H1 (cell line): ENCODE measurements around the gene MIA3.

Source experiments
- ATF3 ChIP-seq: IDR thresholded peaks from 2 replicates; pipeline ENCODE4 v1.6.1; 2011; ENCODE audit warnings: low read depth, mild to moderate bottlenecking, low read length; ENCODE audit not compliant: insufficient read depth
- CBX8 ChIP-seq: fragments of 300-800, 300-1000 bp; sonication (generic); IDR thresholded peaks from 2 replicates; pipeline ENCODE4 v1.7.1; 2016; ENCODE audit warnings: low read depth, low read length, borderline replicate concordance
- CEBPB ChIP-seq: IDR thresholded peaks from 2 replicates; pipeline ENCODE4 v1.6.1; 2012; ENCODE audit warnings: low read depth, low read length
- CHD2 ChIP-seq: IDR thresholded peaks from 2 replicates; pipeline ENCODE4 v1.6.1; 2012; ENCODE audit warnings: low read length, improper control_type of control experiment
- EP300 ChIP-seq, 2 experiments: IDR thresholded peaks; 1 replicate in 1 of 2; 2 replicates in 1 of 2; pipeline ENCODE4 v1.6.1; 2011 to 2012; ENCODE audit warnings: low read depth in 2 of 2, low read length in 2 of 2, mild to moderate bottlenecking in 2 of 2, borderline replicate concordance in 1 of 2, inconsistent platforms in 1 of 2, moderate library complexity in 1 of 2
- EZH2 ChIP-seq: fragments of 200-600 bp; sonication (generic); IDR thresholded peaks from 2 replicates; pipeline ENCODE4 v1.7.1; 2012; ENCODE audit warnings: low read depth, mild to moderate bottlenecking, moderate library complexity, low read length, inconsistent platforms; ENCODE audit not compliant: severe bottlenecking
- JUN ChIP-seq: IDR thresholded peaks from 2 replicates; pipeline ENCODE4 v1.6.1; 2011; ENCODE audit warnings: low read depth, mild to moderate bottlenecking, improper control_type of control experiment, low read length
- MAX ChIP-seq: IDR thresholded peaks from 2 replicates; pipeline ENCODE4 v1.6.1; 2012; ENCODE audit warnings: inconsistent platforms
- POLR2A ChIP-seq, 2 experiments: IDR thresholded peaks; 1 replicate in 1 of 2; 2 replicates in 1 of 2; pipeline ENCODE4 v1.6.1; 2011; ENCODE audit warnings: low read depth in 2 of 2, low read length in 2 of 2, mild to moderate bottlenecking in 2 of 2; ENCODE audit errors: control extremely low read depth in 1 of 2
- RNF2 ChIP-seq: fragments of 200-900, 300-1000 bp; sonication (generic); IDR thresholded peaks from 2 replicates; pipeline ENCODE4 v1.7.1; 2016; ENCODE audit warnings: borderline replicate concordance, low read depth, mild to moderate bottlenecking, antibody characterized with exemption, low read length; ENCODE audit not compliant: poor library complexity, severe bottlenecking; ENCODE audit errors: missing control alignments
- RXRA ChIP-seq: IDR thresholded peaks from 2 replicates; pipeline ENCODE4 v1.6.1; 2011; ENCODE audit warnings: low read depth, mild to moderate bottlenecking, low read length, moderate library complexity; ENCODE audit not compliant: insufficient read depth
- SIX5 ChIP-seq: IDR thresholded peaks from 2 replicates; pipeline ENCODE4 v1.6.1; 2011; ENCODE audit warnings: mild to moderate bottlenecking, low read depth, low read length
- ZNF274 ChIP-seq: IDR thresholded peaks from 2 replicates; pipeline ENCODE4 v1.7.0; 2012; ENCODE audit warnings: low read length, borderline replicate concordance; ENCODE audit errors: extremely low read depth
- TF ChIP-seq, protein P1 (sequence below), 3 experiments: IDR thresholded peaks; 1 replicate in 2 of 3; 2 replicates in 1 of 3; pipeline versions ENCODE4 v1.5.1 to v1.6.1; 2011; ENCODE audit warnings: low read length in 3 of 3, mild to moderate bottlenecking in 3 of 3, inconsistent platforms in 2 of 3, low read depth in 1 of 3, moderate library complexity in 1 of 3; ENCODE audit not compliant: insufficient read depth in 1 of 3; ENCODE audit errors: control extremely low read depth in 1 of 3

DNA sequence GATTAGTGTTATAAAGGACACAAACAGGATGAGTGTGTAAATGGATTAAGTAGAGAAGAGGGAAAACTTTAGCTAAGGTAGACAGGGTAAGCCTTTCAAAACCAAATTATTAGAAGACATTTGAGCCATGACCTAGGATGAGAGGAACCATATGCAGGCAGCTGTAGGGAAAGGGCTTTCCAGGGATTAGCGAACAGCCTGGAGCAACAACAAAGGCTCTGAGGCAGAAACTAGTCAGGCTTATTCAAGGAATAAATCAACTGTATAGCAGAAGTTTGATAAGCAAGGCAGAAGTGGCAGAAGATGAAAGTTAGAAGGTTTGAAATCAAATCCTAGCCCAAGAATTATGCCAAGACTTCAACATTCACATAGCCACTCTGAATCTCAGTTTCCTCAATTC lies 73.1 kb downstream of the MIA3 start:
- TF ChIP-seq JUN = no peak
- no peak for TF ChIP-seq CHD2
- TF ChIP-seq, protein P1, sequence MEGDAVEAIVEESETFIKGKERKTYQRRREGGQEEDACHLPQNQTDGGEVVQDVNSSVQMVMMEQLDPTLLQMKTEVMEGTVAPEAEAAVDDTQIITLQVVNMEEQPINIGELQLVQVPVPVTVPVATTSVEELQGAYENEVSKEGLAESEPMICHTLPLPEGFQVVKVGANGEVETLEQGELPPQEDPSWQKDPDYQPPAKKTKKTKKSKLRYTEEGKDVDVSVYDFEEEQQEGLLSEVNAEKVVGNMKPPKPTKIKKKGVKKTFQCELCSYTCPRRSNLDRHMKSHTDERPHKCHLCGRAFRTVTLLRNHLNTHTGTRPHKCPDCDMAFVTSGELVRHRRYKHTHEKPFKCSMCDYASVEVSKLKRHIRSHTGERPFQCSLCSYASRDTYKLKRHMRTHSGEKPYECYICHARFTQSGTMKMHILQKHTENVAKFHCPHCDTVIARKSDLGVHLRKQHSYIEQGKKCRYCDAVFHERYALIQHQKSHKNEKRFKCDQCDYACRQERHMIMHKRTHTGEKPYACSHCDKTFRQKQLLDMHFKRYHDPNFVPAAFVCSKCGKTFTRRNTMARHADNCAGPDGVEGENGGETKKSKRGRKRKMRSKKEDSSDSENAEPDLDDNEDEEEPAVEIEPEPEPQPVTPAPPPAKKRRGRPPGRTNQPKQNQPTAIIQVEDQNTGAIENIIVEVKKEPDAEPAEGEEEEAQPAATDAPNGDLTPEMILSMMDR (IDR thresholded peaks at IDR 0.05; ENCODE audit: control extremely low read depth in 1 of 3, insufficient read depth in 1 of 3, low read depth in 1 of 3, low read length in 3 of 3) = no peak
- no peak for TF ChIP-seq ZNF274
- TF ChIP-seq CEBPB = no peak
- no peak for TF ChIP-seq POLR2A (IDR thresholded peaks at IDR 0.05; ENCODE audit: control extremely low read depth in 1 of 2, low read depth in 2 of 2, low read length in 2 of 2)
- TF ChIP-seq MAX = no peak
- TF ChIP-seq ATF3 = no peak
- no peak for TF ChIP-seq EP300 (IDR thresholded peaks at IDR 0.05; ENCODE audit: borderline replicate concordance in 1 of 2, low read depth in 2 of 2, low read length in 2 of 2)
- no peak for TF ChIP-seq SIX5
- TF ChIP-seq CBX8 = no peak
- no peak for TF ChIP-seq EZH2
- TF ChIP-seq RXRA = no peak
- TF ChIP-seq RNF2 = no peak
